Heart right ventricle (tissue), 16 donors: ENCODE results near the gene IHH. TPM values are rescaled to one million over a fixed set of nuclear protein-coding genes. Genes with fewer than 3 reads are reported as not detected.

Source experiments
- ATAC-seq, 8 donors: fragments of 200-7000 bp; cut with Tn5 transposase; one replicate each; pipeline ENCODE4 v1.9.1; 2020; ENCODE audit warnings: mild to moderate bottlenecking in 8 of 8, moderate library complexity in 8 of 8, moderate number of reproducible peaks in 1 of 8
- DNase-seq, 2 donors: peaks; one replicate each; pipeline ENCODE4 v3.0.0-alpha.2; 2020
- H3K27ac ChIP-seq, 10 donors: fragments of 200-600 bp; sonication (generic) in 2 of 10; one replicate each; pipeline versions ENCODE4 v1.5.0 to v1.8.0; 2020 to 2022; ENCODE audit warnings: mild to moderate bottlenecking in 3 of 10
- H3K27me3 ChIP-seq, 7 donors: fragments of 200-600 bp; one replicate each; pipeline ENCODE4 v1.8.0; 2021 to 2022; ENCODE audit warnings: mild to moderate bottlenecking in 2 of 7
- H3K36me3 ChIP-seq, 9 donors: fragments of 200-600 bp; sonication (generic) in 1 of 9; one replicate each; pipeline versions ENCODE4 v1.5.0 to v1.8.0; 2020 to 2022; ENCODE audit warnings: mild to moderate bottlenecking in 2 of 9
- H3K4me1 ChIP-seq, 9 donors: fragments of 200-600 bp; sonication (generic) in 1 of 9; one replicate each; pipeline versions ENCODE4 v1.5.0 to v1.8.0; 2020 to 2022; ENCODE audit warnings: mild to moderate bottlenecking in 4 of 9
- H3K4me3 ChIP-seq, 10 donors: fragments of 200-600 bp; sonication (generic) in 2 of 10; one replicate each; pipeline versions ENCODE4 v1.5.0 to v1.8.0; 2020 to 2022; ENCODE audit warnings: mild to moderate bottlenecking in 7 of 10, moderate library complexity in 2 of 10
- H3K9me3 ChIP-seq, 11 donors: fragments of 200-600 bp in 10 of 11; sonication (generic) in 2 of 11; one replicate each; pipeline versions ENCODE4 v1.5.0 to v1.8.0; 2013 to 2022; ENCODE audit warnings: mild to moderate bottlenecking in 2 of 11, control low read depth in 1 of 11, moderate library complexity in 1 of 11
- WGBS, 2 donors: extraction: QIAGEN DNeasy Blood & Tissue Kit; methylation state at CpG; one replicate each; pipeline ENCODE4 v1.1.7; 2013; ENCODE audit warnings: inconsistent platforms in 1 of 2; 5-methylcytosine and 5-hydroxymethylcytosine counted together
- intact Hi-C, 10 donors: fragments of 100-400 bp; cut with DNase I; formaldehyde crosslinking; loops; one replicate each; pipeline versions ENCODE4 v1.11.1 to v1.14.2; 2022
- microRNA-seq, 2 donors: library from miRNA; unstranded; fragments of <30 nt; microRNA quantifications; one replicate each; pipeline ENCODE4 v1.2.0, GENCODE V29; 2021
- polyA plus RNA-seq, 2 donors: library from polyadenylated mRNA; stranded (reverse); fragments of 200-250 nt; gene quantifications; one replicate each; pipeline ENCODE4 v1.2.3, GENCODE V29; 2013
- total RNA-seq, 10 donors: library from RNA; stranded (reverse); fragmentation: NEBNext Ultra II Directional in 3 of 10; extraction: Animal tissue kit (Norgen Biotek cat#: 25700) in 3 of 10; gene quantifications; one replicate each; pipeline versions ENCODE4 v1.2.1 to v1.2.4, GENCODE V29; 2021 to 2023
- TF ChIP-seq, protein P1 (sequence below), 9 donors: fragments of 200-600 bp; sonication (generic) in 2 of 9; IDR thresholded peaks; one replicate each; pipeline versions ENCODE4 v1.5.0 to v1.8.0; 2021 to 2022; ENCODE audit warnings: antibody characterized with exemption in 9 of 9, mild to moderate bottlenecking in 5 of 9, moderate library complexity in 1 of 9
- donor health status: Arrhythmogenic right ventricular cardiomyopathy.
- donor health status: ischemic (EF 13 %, LVEDD 7.1; RV severe dilation, severe dysfunction).
- donor health status: healthy with polysubstance abuse.
- donor health status: DM: no; HTN: yes; CAD: no.
- donor health status: DM: no; HTN: no; CAD: no.
- donor health status: ischemic (EF 25% LVEDD 6.9; RV normal size, moderate dysfunction).
- donor health status: ischemic (EF 25% LVEDD 5.7; RV mildly dilated, moderate dysfunction).
- donor health status: healthy.
- donor health status: DM: yes; HTN: yes; CAD: no.
- donor health status: Ischemic cardiomyopathy.
- donor health status: ischemic (EF 35%, LVEDD 5.7; RV mildly dilated, moderate dysfunction).
- donor health status: nonischemic (EF 11% LVEDD 7.7; RV severe dilation, severe dysfunction).
- donor health status: DM: yes; HTN: yes; CAD: no.
- donor health status: PGD.
- donor health status: ischemic (EF 29% LVEDD 5.4; RV normal size, mild dysfunction).
- donor health status: nonischemic (EF 23%, LVEDD 6.1; RV moderate dilation, normal function).

The IHH gene
- total and polyA plus RNA-seq, 12 donors = 0.03 to 0.16 TPM; not detected in 10

DNA sequence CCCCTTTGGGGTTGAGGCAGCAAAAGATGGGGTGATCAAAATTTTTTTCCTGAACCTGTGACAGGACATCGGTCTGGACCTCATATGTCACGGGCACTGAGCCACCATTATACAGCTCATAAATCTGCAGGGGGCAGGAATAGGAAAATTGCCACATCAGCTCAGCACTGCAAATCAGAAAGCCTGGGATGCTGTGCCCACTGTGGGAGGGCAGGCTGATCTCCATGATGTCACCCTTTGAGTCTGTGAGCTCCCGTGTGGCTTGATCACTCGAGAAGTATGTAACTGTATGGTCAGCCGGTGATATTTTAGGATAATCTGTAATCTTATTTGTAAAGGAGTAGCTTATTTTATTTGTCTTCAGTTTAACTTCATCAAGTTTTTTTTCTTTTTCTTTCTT, 49.8 kb downstream of the IHH start:
- 74 to 80% methylated on average over 5 of the region's 5 CpGs for WGBS, 2 donors
- intact Hi-C loops = no loop called here
- TF ChIP-seq, protein P1, sequence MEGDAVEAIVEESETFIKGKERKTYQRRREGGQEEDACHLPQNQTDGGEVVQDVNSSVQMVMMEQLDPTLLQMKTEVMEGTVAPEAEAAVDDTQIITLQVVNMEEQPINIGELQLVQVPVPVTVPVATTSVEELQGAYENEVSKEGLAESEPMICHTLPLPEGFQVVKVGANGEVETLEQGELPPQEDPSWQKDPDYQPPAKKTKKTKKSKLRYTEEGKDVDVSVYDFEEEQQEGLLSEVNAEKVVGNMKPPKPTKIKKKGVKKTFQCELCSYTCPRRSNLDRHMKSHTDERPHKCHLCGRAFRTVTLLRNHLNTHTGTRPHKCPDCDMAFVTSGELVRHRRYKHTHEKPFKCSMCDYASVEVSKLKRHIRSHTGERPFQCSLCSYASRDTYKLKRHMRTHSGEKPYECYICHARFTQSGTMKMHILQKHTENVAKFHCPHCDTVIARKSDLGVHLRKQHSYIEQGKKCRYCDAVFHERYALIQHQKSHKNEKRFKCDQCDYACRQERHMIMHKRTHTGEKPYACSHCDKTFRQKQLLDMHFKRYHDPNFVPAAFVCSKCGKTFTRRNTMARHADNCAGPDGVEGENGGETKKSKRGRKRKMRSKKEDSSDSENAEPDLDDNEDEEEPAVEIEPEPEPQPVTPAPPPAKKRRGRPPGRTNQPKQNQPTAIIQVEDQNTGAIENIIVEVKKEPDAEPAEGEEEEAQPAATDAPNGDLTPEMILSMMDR (IDR thresholded peaks at IDR 0.05) = no peak
- no peak overlapping the region for H3K27ac ChIP-seq
- H3K4me3 ChIP-seq = no peak overlapping the region
- H3K36me3 ChIP-seq = no peaks in the 10 kb centered on the region
- H3K27me3 ChIP-seq = peaks cover 0 to 59% (median 50%) of the 10 kb centered on the region in 7 donors
- no peaks in the 10 kb centered on the region for H3K4me1 ChIP-seq
- H3K9me3 ChIP-seq = peaks cover 0 to 4% (median 0%) of the 10 kb centered on the region in 11 donors
- ATAC-seq (no peak), DNase-seq (no peak)

DNA sequence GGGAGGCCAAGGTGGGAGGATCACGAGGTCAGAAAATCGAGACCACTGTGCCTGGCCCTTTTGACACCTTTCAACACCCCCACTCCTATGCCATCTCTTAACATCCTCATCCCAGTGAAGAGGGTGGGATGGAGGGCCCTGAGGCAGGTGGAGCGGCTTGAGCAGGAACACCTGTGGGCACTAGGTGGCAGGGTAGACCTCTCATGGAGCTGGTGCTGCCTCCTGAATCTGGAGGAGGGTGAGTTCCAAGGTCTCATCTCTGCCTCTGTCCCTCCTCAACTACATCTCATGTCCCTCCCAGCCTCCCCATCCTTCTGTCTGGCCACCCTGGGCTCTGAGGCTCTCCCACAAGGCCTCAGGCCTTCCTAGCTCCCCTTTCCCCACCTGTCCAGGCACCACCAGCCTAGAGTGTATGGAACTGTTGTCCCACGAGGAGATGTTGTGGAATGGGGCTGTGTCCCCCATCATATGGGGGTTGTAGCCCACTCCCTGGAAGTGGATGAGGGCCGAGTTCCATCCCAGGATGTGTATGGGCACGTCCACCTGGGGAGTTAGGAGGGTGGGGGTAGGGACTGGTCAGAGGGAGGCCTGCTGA, 50.5 kb downstream of the IHH start:
- Histone ChIP-seq H3K4me3 (no peak overlapping the region), H3K27me3 (peaks cover 0 to 65% (median 57%) of the 10 kb centered on the region in 7 donors), H3K36me3 (no peaks in the 10 kb centered on the region), H3K4me1 (no peaks in the 10 kb centered on the region), H3K9me3 (peaks cover 0 to 4% (median 0%) of the 10 kb centered on the region in 11 donors), H3K27ac (no peak overlapping the region)
- 38 to 45% methylated on average over 6 of the region's 6 CpGs for WGBS, 2 donors
- TF ChIP-seq, protein P1 (IDR thresholded peaks at IDR 0.05) = peak in 5 of 9 donors; percentile 10 to 32 (median 22)
- DNase-seq (no peak), ATAC-seq (no peak)
- intact Hi-C loops = no loop called here

DNA sequence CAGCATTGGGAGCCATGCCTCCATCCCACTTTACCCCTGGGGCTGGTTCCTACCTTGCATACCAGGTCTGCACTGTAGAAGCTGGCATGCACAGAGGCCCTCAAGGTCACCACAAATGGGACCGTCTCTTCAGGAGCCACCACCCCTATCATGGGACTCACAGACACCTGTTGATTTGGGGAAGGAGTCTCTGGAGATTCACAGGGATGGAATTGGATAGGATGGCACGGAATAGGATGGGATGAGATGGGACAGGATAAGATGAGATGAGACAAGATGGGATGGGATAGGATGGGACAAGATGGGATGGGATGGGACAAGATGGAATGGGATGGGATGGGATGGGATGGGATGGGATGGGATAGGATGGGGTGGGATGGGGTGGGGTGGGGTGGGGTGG, 51.4 kb downstream of the IHH start:
- Histone ChIP-seq H3K4me1 (no peaks in the 10 kb centered on the region), H3K27me3 (peaks cover 0 to 75% (median 66%) of the 10 kb centered on the region in 7 donors), H3K36me3 (no peaks in the 10 kb centered on the region), H3K27ac (no peak overlapping the region), H3K4me3 (no peak overlapping the region), H3K9me3 (peaks cover 0 to 4% (median 0%) of the 10 kb centered on the region in 11 donors)
- DNase-seq (no peak), ATAC-seq (no peak)
- TF ChIP-seq, protein P1 (IDR thresholded peaks at IDR 0.05) = no peak
- 53 to 67% methylated on average over 2 of the region's 2 CpGs for WGBS, 2 donors
- intact Hi-C loops = no loop called here

Small RNAs within 50 kb of the gene (microRNA-seq; reads per million reads assigned to microRNA genes)
- 0 reads per million in 2 donors for gene MIR3131

Other genes starting within 250 kb of the IHH start
- gene PRKAG3, start 229.1 kb downstream of the IHH start, total RNA-seq = under 1 TPM in 3 of 10 donors, not detected in 7; 0.09 to 0.19 (median 0.15) TPM
- gene PRKAG3, start 229.1 kb downstream of the IHH start, polyA plus RNA-seq = under 1 TPM in 1 of 2 donors, not detected in 1; 0.03 TPM
- 1 to 10 TPM in 3 of 10 donors, under 1 TPM in 7; 0.15 to 2.9 (median 0.67) TPM for gene WNT6, start 201.1 kb downstream of the IHH start, total RNA-seq
- 1 to 10 TPM; 1.1 to 3.0 TPM for gene WNT6, start 201.1 kb downstream of the IHH start, polyA plus RNA-seq
- under 1 TPM in 2 of 10 donors, not detected in 8; 0.28 to 0.56 TPM for gene WNT10A, start 180.1 kb downstream of the IHH start, total RNA-seq
- gene WNT10A, start 180.1 kb downstream of the IHH start, polyA plus RNA-seq = under 1 TPM; 0.01 to 0.07 TPM
- under 1 TPM in 1 of 10 donors, not detected in 9; 0.09 TPM for gene CDK5R2, start 101.3 kb downstream of the IHH start, total RNA-seq
- not detected for gene CDK5R2, start 101.3 kb downstream of the IHH start, polyA plus RNA-seq
- gene FEV, start 75.7 kb downstream of the IHH start, total RNA-seq = not detected
- gene FEV, start 75.7 kb downstream of the IHH start, polyA plus RNA-seq = not detected
- gene CRYBA2, start 67.5 kb downstream of the IHH start, total RNA-seq = not detected
- not detected for gene CRYBA2, start 67.5 kb downstream of the IHH start, polyA plus RNA-seq
- not detected for gene CFAP65, start 19.4 kb downstream of the IHH start, total RNA-seq
- gene CFAP65, start 19.4 kb downstream of the IHH start, polyA plus RNA-seq = not detected
- 10 to 100 TPM in 1 of 10 donors, 1 to 10 TPM in 9; 4.7 to 12.0 (median 7.1) TPM for gene NHEJ1, start 99.9 kb upstream of the IHH start, total RNA-seq
- 1 to 10 TPM; 3.8 to 9.6 TPM for gene NHEJ1, start 99.9 kb upstream of the IHH start, polyA plus RNA-seq
- gene SLC23A3, start 109.1 kb upstream of the IHH start, total RNA-seq = 1 to 10 TPM in 2 of 10 donors, under 1 TPM in 8; 0.30 to 2.1 (median 0.47) TPM
- 1 to 10 TPM in 1 of 2 donors, under 1 TPM in 1; 0.28 to 1.8 TPM for gene SLC23A3, start 109.1 kb upstream of the IHH start, polyA plus RNA-seq
- 10 to 100 TPM; 52.5 to 80.6 (median 63.6) TPM for gene CNPPD1, start 116.0 kb upstream of the IHH start, total RNA-seq
- 10 to 100 TPM; 35.5 to 84.7 TPM for gene CNPPD1, start 116.0 kb upstream of the IHH start, polyA plus RNA-seq
- gene RETREG2, start 117.4 kb upstream of the IHH start, total RNA-seq = 10 to 100 TPM; 24.1 to 47.3 (median 30.6) TPM
- gene RETREG2, start 117.4 kb upstream of the IHH start, polyA plus RNA-seq = 10 to 100 TPM; 11.3 to 39.0 TPM
- gene ZFAND2B, start 145.9 kb upstream of the IHH start, total RNA-seq = 10 to 100 TPM; 11.5 to 19.2 (median 16.4) TPM
- gene ZFAND2B, start 145.9 kb upstream of the IHH start, polyA plus RNA-seq = 10 to 100 TPM; 22.1 to 40.8 TPM
- gene ABCB6, start 158.0 kb upstream of the IHH start, total RNA-seq = 10 to 100 TPM in 9 of 10 donors, 1 to 10 TPM in 1; 9.8 to 31.0 (median 14.8) TPM
- 10 to 100 TPM; 31.0 to 34.0 TPM for gene ABCB6, start 158.0 kb upstream of the IHH start, polyA plus RNA-seq
- gene ATG9A, start 168.7 kb upstream of the IHH start, total RNA-seq = 100 to 1,000 TPM in 1 of 10 donors, 10 to 100 TPM in 9; 64.5 to 103 (median 76.4) TPM
- 10 to 100 TPM; 14.1 to 79.4 TPM for gene ATG9A, start 168.7 kb upstream of the IHH start, polyA plus RNA-seq
- 10 to 100 TPM; 16.4 to 36.8 (median 25.5) TPM for gene ANKZF1, start 168.9 kb upstream of the IHH start, total RNA-seq
- 10 to 100 TPM; 12.7 to 44.7 TPM for gene ANKZF1, start 168.9 kb upstream of the IHH start, polyA plus RNA-seq
- 1 to 10 TPM; 1.6 to 5.2 (median 2.6) TPM for gene GLB1L, start 184.5 kb upstream of the IHH start, total RNA-seq
- 1 to 10 TPM; 1.5 to 2.1 TPM for gene GLB1L, start 184.5 kb upstream of the IHH start, polyA plus RNA-seq
- 10 to 100 TPM; 14.6 to 23.1 (median 19.7) TPM for gene STK16, start 184.6 kb upstream of the IHH start, total RNA-seq
- 10 to 100 TPM; 12.9 to 26.7 TPM for gene STK16, start 184.6 kb upstream of the IHH start, polyA plus RNA-seq
- gene TUBA4B, start 192.3 kb upstream of the IHH start, total RNA-seq = not detected
- not detected for gene TUBA4B, start 192.3 kb upstream of the IHH start, polyA plus RNA-seq
- 100 to 1,000 TPM in 7 of 10 donors, 10 to 100 TPM in 3; 76.0 to 245 (median 145) TPM for gene TUBA4A, start 193.0 kb upstream of the IHH start, total RNA-seq
- 100 to 1,000 TPM in 1 of 2 donors, 10 to 100 TPM in 1; 61.0 to 341 TPM for gene TUBA4A, start 193.0 kb upstream of the IHH start, polyA plus RNA-seq
- gene DNAJB2, start 218.4 kb upstream of the IHH start, total RNA-seq = 10 to 100 TPM; 55.6 to 87.6 (median 83.1) TPM
- 100 to 1,000 TPM in 1 of 2 donors, 10 to 100 TPM in 1; 76.9 to 148 TPM for gene DNAJB2, start 218.4 kb upstream of the IHH start, polyA plus RNA-seq
- gene PTPRN, start 248.5 kb upstream of the IHH start, total RNA-seq = under 1 TPM in 6 of 10 donors, not detected in 4; 0.26 to 0.51 (median 0.31) TPM
- gene PTPRN, start 248.5 kb upstream of the IHH start, polyA plus RNA-seq = under 1 TPM in 1 of 2 donors, not detected in 1; 0.09 TPM